DOHH2 (cell line): ENCODE measurements around the gene FBRSL1.

Source experiments
- CTCF ChIP-seq: fragments of 200-600 bp; sonication (generic); IDR thresholded peaks from one replicate; pipeline ENCODE4 v1.5.1; 2014; ENCODE audit warnings: antibody characterized with exemption, mild to moderate bottlenecking, low read depth, low read length; ENCODE audit not compliant: poor library complexity, severe bottlenecking
- EZH2phosphoT487 ChIP-seq: fragments of 200-600 bp; sonication (generic); IDR thresholded peaks from 2 replicates; pipeline ENCODE4 v1.6.1; 2017; ENCODE audit warnings: borderline replicate concordance, mild to moderate bottlenecking, antibody characterized with exemption, low read length, moderate library complexity, mixed read lengths

GRCh38 chr12:132514216-132514820 lies 24.4 kb downstream of the FBRSL1 start:
- TF ChIP-seq CTCF: no peak
- TF ChIP-seq EZH2phosphoT487: no peak
